ENCODE measurements around the gene TNFAIP8L1. TPM values are rescaled to one million over a fixed set of nuclear protein-coding genes. Genes with fewer than 3 reads are reported as not detected.
"Not testable (repeated sequence)": the region's sequence is repeated elsewhere in the genome, so short reads cannot be mapped to it uniquely, and the experiment has no call there.

Gene TNFAIP8L1
- total RNA-seq, 1 donor from 2014 or later: 8.2 TPM

DNA sequence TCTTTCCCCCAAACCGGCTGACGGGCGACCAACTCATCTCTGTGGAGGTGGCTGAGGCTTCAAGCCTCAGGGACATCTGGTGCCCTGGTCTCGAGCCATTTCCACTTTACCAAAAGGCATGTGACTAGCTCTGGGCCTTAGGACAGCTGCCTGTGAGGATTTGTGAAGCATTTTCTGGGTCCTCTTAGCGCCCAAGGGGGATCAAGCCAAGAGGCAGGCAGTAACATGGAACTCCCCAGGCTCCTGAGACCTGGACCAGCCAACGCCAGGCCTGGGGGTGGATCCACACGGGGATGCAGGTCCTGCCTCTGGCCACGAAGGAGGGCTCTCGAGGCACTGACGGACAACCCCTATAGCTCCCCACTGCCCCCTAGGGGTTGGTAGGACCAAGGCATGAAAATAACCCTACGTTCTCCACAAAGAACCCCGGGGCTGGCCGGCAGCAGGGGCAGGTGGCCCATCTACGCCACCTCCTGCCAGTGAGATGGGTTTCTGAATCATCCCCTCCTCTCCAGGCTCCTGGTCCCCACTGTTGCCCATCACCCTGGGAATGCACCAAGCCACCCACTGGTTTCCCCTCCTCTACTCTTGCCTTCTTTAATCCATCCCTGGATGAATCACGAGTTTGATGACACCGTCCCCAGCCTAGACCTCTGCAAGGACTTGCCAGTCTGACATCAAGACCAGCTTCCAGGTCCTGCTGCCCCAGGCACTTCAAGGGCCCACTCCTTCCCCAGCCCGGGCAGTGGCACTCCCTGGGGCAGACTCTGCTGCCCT lies 37.8 kb downstream of the TNFAIP8L1 start:
- Mint-ChIP-seq H3K27me3 (ENCODE audit: insufficient read depth, low read depth) (peaks cover 4% of the 10 kb centered on the region), H3K36me3 (peaks cover 3% of the 10 kb centered on the region), H3K27ac (peak overlapping the region; percentile 33), H3K9me3 (no peaks in the 10 kb centered on the region), H3K4me1 (peaks cover 16% of the 10 kb centered on the region), H3K4me3 (peak overlapping the region; percentile 62)
- peak; percentile 84 for DNase-seq (ENCODE audit: low spot score)
- no peak overlapping the region for H3K4me3 ChIP-seq
- H3F3A ChIP-seq (ENCODE audit: low read depth): peaks cover 33% of the 10 kb centered on the region
- no peaks in the 10 kb centered on the region for H4K20me1 ChIP-seq (ENCODE audit: low read depth)
- no peaks in the 10 kb centered on the region for H3K36me3 ChIP-seq
- no peak overlapping the region for H3K9ac ChIP-seq
- no peaks in the 10 kb centered on the region for H3K79me2 ChIP-seq (ENCODE audit: low read depth)
- no peaks in the 10 kb centered on the region for H3K4me1 ChIP-seq
- H3K9me3 ChIP-seq (ENCODE audit: low read depth): no peaks in the 10 kb centered on the region
- TF ChIP-seq EZH2phosphoT487 (IDR thresholded peaks at IDR 0.05) (no peak), EZH2 (IDR thresholded peaks at IDR 0.05) (no peak)
- TF ChIP-seq, protein P1, sequence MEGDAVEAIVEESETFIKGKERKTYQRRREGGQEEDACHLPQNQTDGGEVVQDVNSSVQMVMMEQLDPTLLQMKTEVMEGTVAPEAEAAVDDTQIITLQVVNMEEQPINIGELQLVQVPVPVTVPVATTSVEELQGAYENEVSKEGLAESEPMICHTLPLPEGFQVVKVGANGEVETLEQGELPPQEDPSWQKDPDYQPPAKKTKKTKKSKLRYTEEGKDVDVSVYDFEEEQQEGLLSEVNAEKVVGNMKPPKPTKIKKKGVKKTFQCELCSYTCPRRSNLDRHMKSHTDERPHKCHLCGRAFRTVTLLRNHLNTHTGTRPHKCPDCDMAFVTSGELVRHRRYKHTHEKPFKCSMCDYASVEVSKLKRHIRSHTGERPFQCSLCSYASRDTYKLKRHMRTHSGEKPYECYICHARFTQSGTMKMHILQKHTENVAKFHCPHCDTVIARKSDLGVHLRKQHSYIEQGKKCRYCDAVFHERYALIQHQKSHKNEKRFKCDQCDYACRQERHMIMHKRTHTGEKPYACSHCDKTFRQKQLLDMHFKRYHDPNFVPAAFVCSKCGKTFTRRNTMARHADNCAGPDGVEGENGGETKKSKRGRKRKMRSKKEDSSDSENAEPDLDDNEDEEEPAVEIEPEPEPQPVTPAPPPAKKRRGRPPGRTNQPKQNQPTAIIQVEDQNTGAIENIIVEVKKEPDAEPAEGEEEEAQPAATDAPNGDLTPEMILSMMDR (IDR thresholded peaks at IDR 0.05): peak; percentile 59
- no peaks in the 10 kb centered on the region for H3K27me3 ChIP-seq
- no peak overlapping the region for H3K4me2 ChIP-seq
- H3K27ac ChIP-seq: no peak overlapping the region
- no peak overlapping the region for H2AFZ ChIP-seq (replicated peaks)

DNA sequence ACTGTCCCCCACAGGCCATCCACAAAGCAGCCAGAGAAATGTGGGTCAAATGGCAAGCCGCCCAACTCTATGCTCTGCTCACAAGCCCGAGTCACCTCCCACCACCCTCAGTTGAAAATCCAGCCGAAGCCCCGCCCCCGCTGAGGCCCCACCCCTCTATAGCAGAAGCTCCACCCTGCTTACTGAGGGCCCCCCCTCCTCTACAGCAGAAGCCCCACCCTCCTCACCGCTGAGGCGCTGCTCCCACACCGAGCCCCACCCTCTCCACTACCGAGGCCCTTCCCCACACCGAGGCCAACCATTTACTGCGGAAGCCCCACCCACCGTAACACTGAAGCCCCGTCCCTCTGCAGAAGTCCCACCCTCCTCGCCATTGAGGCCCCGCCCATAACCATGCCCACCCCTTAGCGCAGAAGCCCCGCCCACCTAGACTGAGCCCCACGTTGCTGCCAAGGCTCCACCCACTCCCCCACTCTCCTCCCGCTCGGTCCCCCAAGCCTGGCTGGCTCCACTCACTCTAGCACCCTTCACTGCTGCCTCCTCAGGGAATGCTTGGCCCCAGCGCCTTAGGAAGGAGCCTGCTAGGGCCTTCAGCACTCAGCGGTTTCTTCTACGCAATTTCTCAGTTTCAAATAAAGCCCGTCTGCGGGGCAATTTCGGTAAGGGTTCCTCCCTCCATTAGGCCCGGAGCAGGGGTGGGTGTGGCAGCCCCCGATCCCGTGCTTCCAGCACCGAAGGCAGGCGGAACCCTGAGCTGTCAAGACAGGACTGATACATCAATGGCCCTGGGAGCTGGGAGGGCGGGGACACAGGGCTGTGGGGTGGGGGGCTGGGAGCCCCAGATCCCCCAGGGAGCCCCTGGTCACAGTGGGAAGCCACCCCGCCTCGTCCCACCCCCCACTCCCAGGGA lies 39.8 kb downstream of the TNFAIP8L1 start:
- Histone ChIP-seq H3F3A (ENCODE audit: low read depth) (peaks cover 24% of the 10 kb centered on the region), H3K27ac (no peak overlapping the region), H3K9ac (no peak overlapping the region), H2AFZ (replicated peaks) (no peak overlapping the region), H3K36me3 (no peaks in the 10 kb centered on the region), H3K4me3 (no peak overlapping the region), H3K79me2 (ENCODE audit: low read depth) (no peaks in the 10 kb centered on the region), H3K27me3 (no peaks in the 10 kb centered on the region), H3K4me2 (no peak overlapping the region), H3K9me3 (ENCODE audit: low read depth) (no peaks in the 10 kb centered on the region), H4K20me1 (ENCODE audit: low read depth) (no peaks in the 10 kb centered on the region), H3K4me1 (no peaks in the 10 kb centered on the region)
- DNase-seq (ENCODE audit: low spot score): peak; percentile 82
- Mint-ChIP-seq H3K27ac (no peak overlapping the region), H3K27me3 (ENCODE audit: insufficient read depth, low read depth) (peaks cover 4% of the 10 kb centered on the region), H3K4me3 (no peak overlapping the region), H3K4me1 (peaks cover 16% of the 10 kb centered on the region), H3K9me3 (no peaks in the 10 kb centered on the region), H3K36me3 (peaks cover 6% of the 10 kb centered on the region)
- no peak for TF ChIP-seq EZH2 (IDR thresholded peaks at IDR 0.05)
- TF ChIP-seq, protein P1 (IDR thresholded peaks at IDR 0.05): no peak
- no peak for TF ChIP-seq EZH2phosphoT487 (IDR thresholded peaks at IDR 0.05)

DNA sequence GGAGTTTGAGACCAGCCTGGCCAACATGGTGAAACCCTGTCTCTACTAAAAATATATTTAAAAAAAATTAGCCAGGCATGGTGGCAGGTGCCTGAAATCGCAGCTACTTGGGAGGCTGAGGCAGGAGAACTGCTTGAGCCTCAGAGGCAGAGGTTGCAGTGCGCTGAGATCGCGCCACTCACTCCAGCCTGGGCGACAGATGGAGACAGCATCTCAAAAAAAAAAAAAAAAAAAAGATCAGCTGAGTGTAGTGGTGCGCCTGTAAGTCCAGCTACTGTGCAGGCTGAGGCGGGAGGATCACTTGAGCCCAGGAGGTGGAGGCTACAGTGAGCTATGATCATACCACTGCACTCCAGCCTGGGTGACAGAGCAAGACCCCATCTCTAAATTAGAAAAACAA lies 40.7 kb downstream of the TNFAIP8L1 start:
- H3K36me3 Mint-ChIP-seq; H3K27me3 ChIP-seq; H3K4me3 ChIP-seq; H3K4me2 ChIP-seq; H4K20me1 ChIP-seq (ENCODE audit: low read depth); H3K27ac ChIP-seq; H3K9ac ChIP-seq; H2AFZ ChIP-seq (replicated peaks); H3K79me2 ChIP-seq (ENCODE audit: low read depth); H3K9me3 Mint-ChIP-seq; H3K9me3 ChIP-seq (ENCODE audit: low read depth); H3K36me3 ChIP-seq; H3K4me3 Mint-ChIP-seq; H3K4me1 ChIP-seq; H3K27ac Mint-ChIP-seq; DNase-seq (ENCODE audit: low spot score); H3K27me3 Mint-ChIP-seq (ENCODE audit: insufficient read depth, low read depth): not testable (repeated sequence)
- H3K4me1 Mint-ChIP-seq: peaks cover 15% of the 10 kb centered on the region
- peaks cover 24% of the 10 kb centered on the region for H3F3A ChIP-seq (ENCODE audit: low read depth)

Measured in neural progenitor cell (in vitro differentiated cells).